PC-9 (cell line): ENCODE measurements around the gene SCN8A. TPM values are rescaled to one million over a fixed set of nuclear protein-coding genes. Genes with fewer than 3 reads are reported as not detected.

Source experiments
- BruUV-seq: library from RNA; stranded (reverse); fragments of 400-500 nt; replicated peaks from 2 replicates; lab custom pipeline; 2021; lab: Mats Ljungman, UMichigan
- CTCF ChIA-PET: fragments of 300-600 bp; sonication (Branson Sonifier 250); formaldehyde crosslinking; loops from one replicate; lab custom pipeline; 2022; ENCODE audit warnings: antibody characterized with exemption; lab: Charles Lee
- POLR2A ChIA-PET: fragments of 300-600 bp; sonication (Branson Sonifier 250); formaldehyde crosslinking; loops from one replicate; lab custom pipeline; 2022; ENCODE audit warnings: antibody characterized with exemption; ENCODE audit not compliant: unreplicated experiment; lab: Charles Lee
- DNase-seq, 2 experiments: peaks; one replicate each; pipeline versions ENCODE4 v3.0.0 to v3.0.0-alpha.2; 2015 to 2022; ENCODE audit warnings: mixed read lengths in 1 of 2
- H2AFZ ChIP-seq: fragments of 200-600 bp; sonication (generic); 2 replicates; pipeline ENCODE4 v1.8.1; 2017; ENCODE audit warnings: antibody characterized with exemption
- H3F3A ChIP-seq: fragments of 200-600 bp; sonication (generic); 2 replicates; pipeline ENCODE4 v1.8.1; 2017; ENCODE audit warnings: antibody characterized with exemption, mild to moderate bottlenecking, low read depth; ENCODE audit not compliant: insufficient read depth
- H3K27ac ChIP-seq: fragments of 200-600 bp; sonication (generic); 2 replicates; pipeline ENCODE4 v1.6.1; 2016; ENCODE audit warnings: mixed run types
- H3K27me3 ChIP-seq: fragments of 200-600 bp; sonication (generic); 2 replicates; pipeline ENCODE4 v1.6.1; 2016; ENCODE audit warnings: low read depth, mixed run types; ENCODE audit not compliant: insufficient read depth
- H3K36me3 ChIP-seq: fragments of 200-600 bp; sonication (generic); 2 replicates; pipeline ENCODE4 v1.6.1; 2016; ENCODE audit warnings: low read depth, mixed run types
- H3K4me1 ChIP-seq: fragments of 200-600 bp; sonication (generic); replicated peaks from 2 replicates; pipeline ENCODE4 v1.6.1; 2016; ENCODE audit warnings: mixed run types; ENCODE audit not compliant: insufficient read depth
- H3K4me2 ChIP-seq: fragments of 200-600 bp; sonication (generic); 2 replicates; pipeline ENCODE4 v1.6.1; 2017; ENCODE audit warnings: mixed run types
- H3K4me3 ChIP-seq: fragments of 200-600 bp; sonication (generic); 2 replicates; pipeline ENCODE4 v1.6.1; 2016; ENCODE audit warnings: mixed run types
- H3K79me2 ChIP-seq: fragments of 200-600 bp; sonication (generic); 2 replicates; pipeline ENCODE4 v1.6.1; 2017; ENCODE audit warnings: low read depth, mixed run types
- H3K9me2 ChIP-seq: fragments of 200-600 bp; sonication (generic); 2 replicates; pipeline ENCODE4 v1.8.1; 2017; ENCODE audit warnings: mild to moderate bottlenecking; ENCODE audit not compliant: insufficient read depth
- H3K9me3 ChIP-seq: fragments of 200-600 bp; sonication (generic); 2 replicates; pipeline ENCODE4 v1.8.1; 2016; ENCODE audit warnings: low read depth; ENCODE audit not compliant: insufficient read depth
- H4K20me1 ChIP-seq: fragments of 200-600 bp; sonication (generic); 2 replicates; pipeline ENCODE4 v1.8.1; 2017; ENCODE audit not compliant: insufficient read depth
- EZH2 ChIP-seq: fragments of 200-600 bp; sonication (generic); IDR thresholded peaks from 2 replicates; pipeline ENCODE4 v1.8.0; 2017; ENCODE audit warnings: antibody characterized with exemption, low read depth
- intact Hi-C: fragments of 100-400 bp; cut with micrococcal nuclease; formaldehyde crosslinking; loops from one replicate; pipeline ENCODE4 v1.10.0; 2022; ENCODE audit not compliant: unreplicated experiment
- total RNA-seq: library from RNA; stranded (reverse); gene quantifications from 2 replicates; pipeline ENCODE4 v1.2.3, GENCODE V29; 2021
- TF ChIP-seq, protein P1 (sequence below): fragments of 200-600 bp; sonication (generic); conservative IDR thresholded peaks from 2 replicates; pipeline ENCODE4 v1.6.1; 2017; ENCODE audit warnings: mixed run types, antibody characterized with exemption, mild to moderate bottlenecking, moderate library complexity

The SCN8A gene
- total RNA-seq, 1 experiment from 2014 or later, result 0.17 TPM

- peak in 1 of 2 experiments; percentile 4 for DNase-seq
- BruUV-seq, result no TSS peak
- ChIA-PET POLR2A (no interaction called here), CTCF (no interaction called here)
- H3K4me1 ChIP-seq, result no peaks in the 10 kb centered on the region
- no peak overlapping the region for H3K4me3 ChIP-seq
- no peak overlapping the region for H2AFZ ChIP-seq
- H3F3A ChIP-seq, result no peaks in the 10 kb centered on the region
- no peak for TF ChIP-seq EZH2
- TF ChIP-seq, protein P1, sequence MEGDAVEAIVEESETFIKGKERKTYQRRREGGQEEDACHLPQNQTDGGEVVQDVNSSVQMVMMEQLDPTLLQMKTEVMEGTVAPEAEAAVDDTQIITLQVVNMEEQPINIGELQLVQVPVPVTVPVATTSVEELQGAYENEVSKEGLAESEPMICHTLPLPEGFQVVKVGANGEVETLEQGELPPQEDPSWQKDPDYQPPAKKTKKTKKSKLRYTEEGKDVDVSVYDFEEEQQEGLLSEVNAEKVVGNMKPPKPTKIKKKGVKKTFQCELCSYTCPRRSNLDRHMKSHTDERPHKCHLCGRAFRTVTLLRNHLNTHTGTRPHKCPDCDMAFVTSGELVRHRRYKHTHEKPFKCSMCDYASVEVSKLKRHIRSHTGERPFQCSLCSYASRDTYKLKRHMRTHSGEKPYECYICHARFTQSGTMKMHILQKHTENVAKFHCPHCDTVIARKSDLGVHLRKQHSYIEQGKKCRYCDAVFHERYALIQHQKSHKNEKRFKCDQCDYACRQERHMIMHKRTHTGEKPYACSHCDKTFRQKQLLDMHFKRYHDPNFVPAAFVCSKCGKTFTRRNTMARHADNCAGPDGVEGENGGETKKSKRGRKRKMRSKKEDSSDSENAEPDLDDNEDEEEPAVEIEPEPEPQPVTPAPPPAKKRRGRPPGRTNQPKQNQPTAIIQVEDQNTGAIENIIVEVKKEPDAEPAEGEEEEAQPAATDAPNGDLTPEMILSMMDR, result peak; percentile 68
- no peaks in the 10 kb centered on the region for H3K36me3 ChIP-seq
- peaks cover 54% of the 10 kb centered on the region for H3K27me3 ChIP-seq
- H4K20me1 ChIP-seq, result no peaks in the 10 kb centered on the region
- H3K79me2 ChIP-seq, result no peaks in the 10 kb centered on the region
- no peaks in the 10 kb centered on the region for H3K9me2 ChIP-seq
- no peak overlapping the region for H3K27ac ChIP-seq
- intact Hi-C loops, result loop anchor here (1.0 to 2.0 kb wide), 2 partner anchors 257 to 305 kb away; no protein-coding TSS in a partner anchor
- no peak overlapping the region for H3K4me2 ChIP-seq
- H3K9me3 ChIP-seq, result no peaks in the 10 kb centered on the region
Measured at GRCh38 chr12:51678086-51678724, 87.2 kb downstream of the SCN8A start.

GRCh38 chr12:51682981-51683380 is 91.9 kb downstream of the SCN8A start:
- no peak for TF ChIP-seq EZH2
- TF ChIP-seq, protein P1, result no peak
- BruUV-seq, result no TSS peak
- ChIA-PET CTCF (no interaction called here), POLR2A (no interaction called here)
- Histone ChIP-seq H3K4me3 (no peak overlapping the region), H2AFZ (no peak overlapping the region), H3F3A (no peaks in the 10 kb centered on the region), H3K9me3 (no peaks in the 10 kb centered on the region), H3K79me2 (no peaks in the 10 kb centered on the region), H3K9me2 (no peaks in the 10 kb centered on the region), H3K27ac (no peak overlapping the region), H3K4me1 (no peaks in the 10 kb centered on the region), H4K20me1 (no peaks in the 10 kb centered on the region), H3K36me3 (no peaks in the 10 kb centered on the region), H3K27me3 (peaks cover 43% of the 10 kb centered on the region), H3K4me2 (no peak overlapping the region)
- intact Hi-C loops, result no loop called here
- no peak for DNase-seq

- DNase-seq, result no peak
- intact Hi-C loops, result no loop called here
- POLR2A ChIA-PET, result no interaction called here
Measured at GRCh38 chr12:51683763-51684357, 92.8 kb downstream of the SCN8A start.

More at GRCh38 chr12:51683763-51684357, 92.8 kb downstream of the SCN8A start:
- Histone ChIP-seq H3K4me1 (no peaks in the 10 kb centered on the region), H3K79me2 (no peaks in the 10 kb centered on the region), H3K9me3 (no peaks in the 10 kb centered on the region), H4K20me1 (no peaks in the 10 kb centered on the region), H3K27ac (no peak overlapping the region), H3K4me2 (no peak overlapping the region), H3K9me2 (no peaks in the 10 kb centered on the region), H2AFZ (no peak overlapping the region), H3K4me3 (no peak overlapping the region), H3K36me3 (no peaks in the 10 kb centered on the region), H3F3A (no peaks in the 10 kb centered on the region), H3K27me3 (peaks cover 47% of the 10 kb centered on the region)
- TF ChIP-seq, protein P1, result no peak
- TF ChIP-seq EZH2, result no peak
- no TSS peak for BruUV-seq
- CTCF ChIA-PET, result no interaction called here
